GM18870 (cell line): ENCODE measurements around the gene AIRE.

Source experiments
- ATAC-seq: cut with Tn5 transposase; IDR thresholded peaks from one replicate; pipeline ENCODE4 v1.9.1; 2021; ENCODE audit warnings: moderate library complexity; ENCODE audit not compliant: unreplicated experiment

The AIRE gene

GRCh38 chr21:44303490-44303981 is 17.9 kb downstream of the AIRE start:
- no peak for ATAC-seq

- no peak for ATAC-seq
Observed at GRCh38 chr21:44304011-44304616, 18.4 kb downstream of the AIRE start.

GRCh38 chr21:44304877-44305293 is 19.2 kb downstream of the AIRE start:
- ATAC-seq = no peak

GRCh38 chr21:44305691-44306090 is 20.0 kb downstream of the AIRE start:
- ATAC-seq = no peak

- no peak for ATAC-seq
Observed at GRCh38 chr21:44306936-44307704, 21.4 kb downstream of the AIRE start.

- ATAC-seq = no peak
Observed at GRCh38 chr21:44310628-44311507, 25.2 kb downstream of the AIRE start.

GRCh38 chr21:44312089-44312488 is 26.4 kb downstream of the AIRE start:
- no peak for ATAC-seq

- no peak for ATAC-seq
Observed at GRCh38 chr21:44312716-44313115, 27.0 kb downstream of the AIRE start.

GRCh38 chr21:44313451-44313850 is 27.8 kb downstream of the AIRE start:
- ATAC-seq = no peak

GRCh38 chr21:44314128-44314527 is 28.5 kb downstream of the AIRE start:
- ATAC-seq = no peak

- no peak for ATAC-seq
Observed at GRCh38 chr21:44314561-44314960, 28.9 kb downstream of the AIRE start.

- ATAC-seq = no peak
Observed at GRCh38 chr21:44315691-44316203, 30.1 kb downstream of the AIRE start.

- ATAC-seq = no peak
Observed at GRCh38 chr21:44316277-44316900, 30.7 kb downstream of the AIRE start.

- no peak for ATAC-seq
Observed at GRCh38 chr21:44317241-44317782, 31.6 kb downstream of the AIRE start.

GRCh38 chr21:44317871-44318270 is 32.2 kb downstream of the AIRE start:
- ATAC-seq = no peak

GRCh38 chr21:44318489-44319285 is 33.0 kb downstream of the AIRE start:
- ATAC-seq = no peak

GRCh38 chr21:44319407-44320065 is 33.9 kb downstream of the AIRE start:
- ATAC-seq = no peak

- ATAC-seq = no peak
Observed at GRCh38 chr21:44320847-44321246, 35.2 kb downstream of the AIRE start.

- no peak for ATAC-seq
Observed at GRCh38 chr21:44321846-44322450, 36.3 kb downstream of the AIRE start.
